Stimulated activated effector memory CD8-positive, alpha-beta T cell treated with anti-CD3 and anti-CD28 coated beads, Interleukin-12 subunit alpha, Interleukin-12 subunit beta, amount 100 ng/mL, for 72 hours (primary cell): Measurements from ENCODE around the gene IKBKE.

Experiments
- ATAC-seq: fragments of 150-1000 bp; cut with Tn5 transposase; 2 replicates; pipeline ENCODE4 v1.10.0; 2021
- DNase-seq, 2 donors: peaks; one replicate each; pipeline ENCODE4 v3.0.0; 2021 to 2022; ENCODE audit warnings: low spot score in 2 of 2
- H3K27ac Mint-ChIP-seq: one replicate; pipeline ENCODE4 v1.8.0; 2022; ENCODE audit warnings: mild to moderate bottlenecking, mixed read lengths
- H3K36me3 Mint-ChIP-seq: one replicate; pipeline ENCODE4 v1.8.0; 2022; ENCODE audit warnings: mild to moderate bottlenecking, mixed read lengths
- H3K4me1 Mint-ChIP-seq: one replicate; pipeline ENCODE4 v1.8.0; 2022; ENCODE audit warnings: mixed read lengths
- H3K4me3 Mint-ChIP-seq: one replicate; pipeline ENCODE4 v1.8.0; 2022; ENCODE audit warnings: mild to moderate bottlenecking, mixed read lengths
- H3K9me3 Mint-ChIP-seq: one replicate; pipeline ENCODE4 v1.8.0; 2022; ENCODE audit warnings: mixed read lengths

IKBKE gene

DNA sequence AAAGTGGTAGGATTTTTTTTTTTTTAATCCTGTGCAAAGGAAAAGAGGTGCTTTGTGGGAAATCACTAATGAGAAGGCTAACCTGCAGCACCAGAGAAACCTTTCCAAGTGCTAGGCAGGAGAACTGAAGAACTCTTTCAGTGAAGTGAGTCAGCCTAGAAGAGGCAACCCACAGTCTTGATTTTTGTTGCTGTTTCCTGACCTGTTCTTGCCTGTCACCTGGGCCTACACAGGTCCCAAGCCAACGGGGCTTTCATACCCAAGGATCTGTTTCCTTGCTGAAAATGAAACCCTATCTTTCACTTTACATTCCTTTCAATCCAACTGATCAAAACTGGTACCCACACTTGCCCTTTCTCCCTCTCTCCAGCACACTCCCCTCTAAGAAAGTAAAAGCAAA lies 7.1 kb upstream of the IKBKE start:
- no peak for ATAC-seq
- H3K4me3 Mint-ChIP-seq = no peak overlapping the region
- no peak for DNase-seq
- no peaks in the 10 kb centered on the region for H3K9me3 Mint-ChIP-seq
- H3K4me1 Mint-ChIP-seq = peaks cover 46% of the 10 kb centered on the region
- H3K36me3 Mint-ChIP-seq = no peaks in the 10 kb centered on the region
- peak overlapping the region; percentile 48 for H3K27ac Mint-ChIP-seq

DNA sequence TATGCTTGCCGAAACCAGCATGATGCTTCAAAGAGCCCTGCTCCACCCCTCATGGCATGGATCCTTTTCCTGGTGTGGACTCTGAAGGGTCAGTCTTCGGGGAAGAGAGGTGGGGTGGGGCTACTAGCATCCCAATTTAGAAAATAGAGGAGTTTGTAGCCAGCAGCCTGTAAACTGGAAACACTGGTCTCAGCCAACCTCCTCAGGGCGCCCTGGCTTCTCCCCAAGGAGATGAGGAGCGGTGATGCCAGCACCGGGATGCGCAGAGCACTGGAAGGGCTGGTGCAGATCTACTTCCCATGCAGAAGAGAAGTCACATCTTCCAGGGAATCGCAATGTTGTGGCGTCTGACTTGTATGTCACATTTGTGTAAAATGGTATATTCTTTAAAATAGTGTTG lies 6.4 kb upstream of the IKBKE start:
- no peak for ATAC-seq
- Mint-ChIP-seq H3K4me3 (no peak overlapping the region), H3K27ac (no peak overlapping the region), H3K9me3 (no peaks in the 10 kb centered on the region), H3K36me3 (no peaks in the 10 kb centered on the region), H3K4me1 (peaks cover 51% of the 10 kb centered on the region)
- DNase-seq = no peak

DNA sequence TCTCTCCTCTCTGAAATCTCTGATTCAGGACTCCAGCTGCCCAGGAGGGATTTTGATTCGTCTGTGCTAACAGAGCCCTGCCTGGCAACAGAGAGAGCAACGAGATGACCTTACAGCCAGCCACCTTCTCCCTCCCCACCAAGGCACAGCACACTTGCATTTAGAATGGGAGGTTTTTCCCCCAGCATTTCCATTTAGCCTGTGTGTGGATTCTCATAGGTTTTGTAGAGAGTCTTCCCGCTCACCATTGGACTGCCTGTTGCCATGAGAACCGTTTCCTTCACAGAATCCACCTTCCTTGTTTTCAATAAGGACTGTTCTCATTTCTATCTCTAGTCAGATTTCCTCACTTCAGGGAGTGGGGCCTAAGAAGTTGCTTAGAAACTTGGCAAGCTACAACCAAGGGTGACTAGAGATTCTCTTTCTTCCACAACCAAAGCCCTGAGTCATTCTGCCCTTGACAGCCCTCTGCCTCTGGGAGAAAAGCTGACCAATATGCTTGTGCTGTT lies 5.8 kb upstream of the IKBKE start:
- no peak for DNase-seq
- Mint-ChIP-seq H3K4me1 (peaks cover 57% of the 10 kb centered on the region), H3K4me3 (no peak overlapping the region), H3K36me3 (no peaks in the 10 kb centered on the region), H3K9me3 (no peaks in the 10 kb centered on the region), H3K27ac (peak overlapping the region; percentile 71)
- peak; percentile 37 for ATAC-seq

DNA sequence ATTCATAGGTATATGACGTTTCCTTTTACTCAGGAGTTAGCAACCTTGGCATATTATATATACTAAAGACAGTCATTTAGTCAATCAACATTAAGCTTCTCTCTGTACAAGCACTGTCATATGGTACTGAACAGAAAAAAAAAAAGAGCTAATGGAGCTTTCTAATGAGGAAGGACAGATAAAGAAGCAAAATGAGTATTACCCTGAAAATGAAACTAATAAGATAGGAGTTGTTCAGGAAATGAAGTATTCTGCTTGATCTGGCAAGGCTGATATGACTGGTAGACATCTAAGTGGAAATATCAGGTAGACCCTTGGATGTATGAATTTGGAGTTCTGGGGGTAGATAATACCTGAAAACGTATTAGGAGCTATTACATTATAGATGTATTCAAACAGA lies 4.3 kb upstream of the IKBKE start:
- Mint-ChIP-seq H3K4me3 (peak overlapping the region; percentile 31), H3K4me1 (peaks cover 67% of the 10 kb centered on the region), H3K36me3 (no peaks in the 10 kb centered on the region), H3K9me3 (no peaks in the 10 kb centered on the region), H3K27ac (peak overlapping the region; percentile 69)
- ATAC-seq (peak; percentile 47), DNase-seq (no peak)

DNA sequence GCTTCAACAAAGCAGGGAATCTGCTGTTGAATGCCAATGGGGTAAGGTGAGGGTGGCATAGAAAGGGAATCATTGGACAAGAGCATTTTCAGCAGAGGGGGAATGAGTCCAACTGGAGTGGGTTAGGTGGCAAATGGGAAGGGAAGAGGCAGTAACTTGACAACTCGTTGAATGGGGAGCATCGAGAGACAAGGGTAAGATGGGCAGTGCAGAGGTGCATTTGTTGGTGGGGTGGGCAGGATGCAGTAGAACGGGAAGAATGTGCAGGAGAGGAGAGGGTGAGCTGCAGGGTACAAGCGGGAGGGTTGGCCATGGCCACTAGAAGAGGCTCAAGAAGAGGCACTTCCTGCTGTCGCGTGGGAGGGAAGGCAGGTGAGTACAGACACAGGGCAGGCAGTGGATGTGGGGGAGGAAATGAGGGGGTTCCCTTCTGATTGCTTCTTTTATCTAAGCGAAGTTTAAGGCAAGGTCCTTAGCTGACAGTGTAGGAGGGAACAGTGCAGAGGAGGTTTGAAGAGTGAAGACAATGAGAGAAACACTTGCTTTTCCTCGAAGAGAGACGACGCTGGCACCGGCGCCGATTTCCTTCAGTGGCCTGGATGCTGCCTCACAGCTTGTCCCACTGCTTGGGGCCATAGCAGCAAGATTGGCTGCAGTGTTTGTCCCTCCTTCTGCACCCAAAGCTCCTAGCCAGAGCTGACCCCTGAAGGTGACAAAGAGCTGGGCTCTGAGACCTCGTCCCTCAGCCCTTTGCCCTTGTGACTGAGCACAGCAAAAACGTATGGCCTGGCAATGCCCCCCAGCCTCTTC lies 3.2 kb upstream of the IKBKE start:
- Mint-ChIP-seq H3K4me1 (peaks cover 76% of the 10 kb centered on the region), H3K36me3 (no peaks in the 10 kb centered on the region), H3K9me3 (no peaks in the 10 kb centered on the region), H3K27ac (peak overlapping the region; percentile 1), H3K4me3 (peak overlapping the region; percentile 31)
- no peak for ATAC-seq
- no peak for DNase-seq

DNA sequence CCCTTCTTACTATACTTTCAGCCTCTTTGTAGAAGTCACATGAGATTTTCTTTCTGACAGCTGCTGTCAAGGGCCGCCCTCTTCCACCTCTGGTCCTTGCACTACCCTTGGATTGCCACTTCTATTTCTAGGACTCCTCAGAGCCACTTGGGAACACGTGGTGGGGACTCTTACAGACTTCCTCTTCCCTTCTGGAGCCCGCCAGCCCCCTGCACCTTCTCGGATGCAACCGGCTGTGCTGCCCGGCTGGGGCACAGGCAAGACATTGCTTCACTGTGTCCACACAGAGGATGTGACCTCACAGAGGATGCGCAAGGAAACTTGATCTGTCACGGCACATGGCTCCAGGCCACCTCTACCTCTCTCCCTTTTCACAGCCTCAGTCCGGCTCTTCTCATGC lies 2.4 kb upstream of the IKBKE start:
- no peak for ATAC-seq
- no peaks in the 10 kb centered on the region for H3K36me3 Mint-ChIP-seq

DNA sequence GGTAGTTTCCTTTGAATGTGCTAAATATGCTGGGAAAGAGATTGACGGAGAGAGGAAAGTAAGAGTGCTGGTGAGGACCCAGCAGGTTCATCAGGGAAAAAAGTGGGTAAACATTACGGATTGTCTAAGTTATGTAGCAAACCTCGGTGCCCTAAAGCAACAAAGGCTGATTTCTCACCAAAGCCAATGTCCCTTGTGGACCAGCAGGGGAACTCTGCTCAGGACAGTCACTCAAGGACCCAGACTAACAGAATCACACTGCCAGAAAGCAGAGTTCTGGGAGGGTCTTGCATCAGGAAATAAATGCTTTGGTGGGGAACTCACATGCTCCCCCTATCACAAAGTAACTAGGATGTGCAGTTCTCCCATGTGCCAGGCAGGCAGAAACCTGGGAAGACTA lies 1.7 kb upstream of the IKBKE start:
- DNase-seq (no peak), ATAC-seq (no peak)
- peaks cover 6% of the 10 kb centered on the region for H3K36me3 Mint-ChIP-seq
- no peak overlapping the region for H3K4me3 Mint-ChIP-seq
- no peaks in the 10 kb centered on the region for H3K9me3 Mint-ChIP-seq
- no peak overlapping the region for H3K27ac Mint-ChIP-seq
- H3K4me1 Mint-ChIP-seq = peaks cover 81% of the 10 kb centered on the region

More for the DNA sequence above, 2.4 kb upstream of the IKBKE start:
- Mint-ChIP-seq H3K27ac (peak overlapping the region; percentile 1), H3K4me1 (peaks cover 81% of the 10 kb centered on the region), H3K9me3 (no peaks in the 10 kb centered on the region), H3K4me3 (peak overlapping the region; percentile 0)
- no peak for DNase-seq

DNA sequence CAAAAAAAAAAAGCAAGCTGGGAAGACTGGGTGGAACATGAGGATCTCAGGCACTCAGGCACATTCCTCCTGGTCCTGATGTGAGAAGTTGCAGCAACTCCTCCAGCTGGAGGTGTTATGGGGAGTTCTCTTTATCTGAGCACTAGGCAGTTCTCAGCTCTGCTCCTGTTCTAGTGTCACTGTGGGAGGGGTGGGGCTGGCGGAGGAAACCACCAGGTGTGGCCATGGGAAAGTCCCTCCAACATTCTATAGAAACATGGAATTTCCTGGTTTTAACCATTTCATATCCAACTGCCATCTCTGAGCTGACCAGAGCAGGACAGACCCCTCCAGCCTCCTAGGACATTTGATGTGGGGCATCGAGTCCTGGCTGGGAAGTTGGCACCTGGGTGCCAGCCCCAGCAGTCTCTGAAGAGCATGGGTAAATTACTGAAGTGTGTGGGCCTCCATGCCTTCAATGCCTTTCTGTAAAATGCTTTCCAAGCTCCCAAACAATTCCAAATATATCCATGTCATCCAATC lies 804 bp upstream of the IKBKE start:
- Mint-ChIP-seq H3K4me3 (peak overlapping the region; percentile 78), H3K27ac (peak overlapping the region; percentile 74), H3K36me3 (peaks cover 15% of the 10 kb centered on the region), H3K4me1 (peaks cover 86% of the 10 kb centered on the region), H3K9me3 (no peaks in the 10 kb centered on the region)
- no peak for DNase-seq
- ATAC-seq = no peak

DNA sequence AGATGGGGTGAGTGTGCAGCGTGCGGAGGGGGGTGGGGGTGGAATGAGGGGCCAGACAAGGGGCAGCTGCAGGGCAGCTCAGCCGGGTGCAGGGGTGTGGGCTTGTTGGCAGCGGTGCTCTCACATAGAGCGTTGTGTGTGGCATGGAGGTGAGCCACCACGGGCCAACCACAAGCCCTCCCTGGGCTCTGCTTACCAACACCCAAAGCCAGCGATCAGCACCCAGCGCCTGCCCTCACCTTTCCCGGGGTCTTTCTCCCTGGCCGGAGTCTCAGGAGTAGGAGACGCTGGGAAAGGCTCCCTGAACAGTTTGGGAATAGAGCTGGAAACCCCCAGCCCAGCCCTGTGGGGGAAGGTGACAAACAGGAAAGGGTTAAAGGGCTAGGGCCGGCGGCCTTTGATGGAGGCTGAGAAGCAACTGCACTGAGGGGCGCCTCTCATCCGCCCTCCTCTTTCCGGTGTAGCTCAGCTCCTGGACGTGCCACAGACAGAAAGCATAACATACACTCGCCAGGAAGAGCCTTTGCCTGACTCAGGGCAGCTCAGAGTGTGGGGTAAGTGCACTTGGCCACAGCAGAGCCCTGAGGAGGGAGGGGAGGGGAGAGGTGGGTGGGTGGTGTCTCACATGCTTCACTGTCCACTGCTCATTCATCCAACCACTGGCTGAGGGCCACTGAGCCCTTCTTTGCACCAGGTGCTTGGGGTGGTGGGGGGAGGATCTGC lies 577 bp downstream of the IKBKE start:
- peaks cover 29% of the 10 kb centered on the region for H3K36me3 Mint-ChIP-seq

DNA sequence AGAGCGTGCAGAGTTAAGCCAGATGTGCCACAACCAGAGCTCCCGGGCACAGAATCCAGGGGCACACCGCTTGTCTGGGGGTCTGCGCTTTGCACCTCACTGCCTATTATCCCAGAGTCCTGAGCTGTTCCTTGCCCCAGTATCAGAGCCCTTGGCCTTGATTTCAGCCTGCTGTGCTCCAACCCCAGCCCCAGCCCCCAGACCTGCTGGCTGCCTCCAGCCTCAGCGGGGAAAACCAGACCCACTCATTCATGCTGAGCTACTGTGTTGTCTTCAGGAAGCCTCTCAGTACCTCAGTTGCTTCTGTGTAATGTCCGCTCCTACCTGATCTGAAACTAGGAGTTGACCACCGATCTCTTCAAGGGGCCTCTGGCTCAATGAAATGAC lies 1.1 kb downstream of the IKBKE start:
- DNase-seq = no peak
- peaks cover 84% of the 10 kb centered on the region for H3K4me1 Mint-ChIP-seq

More for the DNA sequence above, 577 bp downstream of the IKBKE start:
- DNase-seq = peak; percentile 25 to 79
- H3K27ac Mint-ChIP-seq = peak overlapping the region; percentile 74
- no peaks in the 10 kb centered on the region for H3K9me3 Mint-ChIP-seq
- peak; percentile 83 for ATAC-seq
- peaks cover 86% of the 10 kb centered on the region for H3K4me1 Mint-ChIP-seq
- H3K4me3 Mint-ChIP-seq = peak overlapping the region; percentile 78

DNA sequence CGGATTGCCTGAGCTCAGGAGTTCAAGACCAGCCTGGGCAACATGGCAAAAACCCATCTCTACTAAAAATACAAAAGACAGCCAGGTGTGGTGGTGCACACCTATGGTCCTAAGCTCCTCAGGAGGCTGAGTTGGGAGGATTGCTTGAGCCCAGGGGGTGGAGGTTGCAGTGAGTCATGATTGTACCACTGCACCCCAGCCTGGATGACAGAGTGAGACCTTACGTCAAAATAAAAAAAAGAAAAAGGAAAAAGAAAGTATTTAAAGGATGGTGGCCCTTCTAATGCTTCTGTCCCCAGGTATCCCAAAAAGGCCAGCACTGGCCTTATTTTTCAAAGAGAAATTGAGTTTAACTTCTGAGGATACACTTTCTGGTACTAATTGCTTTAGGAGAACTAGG lies 1.7 kb downstream of the IKBKE start:
- H3K4me1 Mint-ChIP-seq = peaks cover 78% of the 10 kb centered on the region

More for the DNA sequence above, 1.1 kb downstream of the IKBKE start:
- Mint-ChIP-seq H3K27ac (peak overlapping the region; percentile 74), H3K4me3 (peak overlapping the region; percentile 78), H3K9me3 (no peaks in the 10 kb centered on the region), H3K36me3 (peaks cover 34% of the 10 kb centered on the region)
- peak; percentile 47 for ATAC-seq

DNA sequence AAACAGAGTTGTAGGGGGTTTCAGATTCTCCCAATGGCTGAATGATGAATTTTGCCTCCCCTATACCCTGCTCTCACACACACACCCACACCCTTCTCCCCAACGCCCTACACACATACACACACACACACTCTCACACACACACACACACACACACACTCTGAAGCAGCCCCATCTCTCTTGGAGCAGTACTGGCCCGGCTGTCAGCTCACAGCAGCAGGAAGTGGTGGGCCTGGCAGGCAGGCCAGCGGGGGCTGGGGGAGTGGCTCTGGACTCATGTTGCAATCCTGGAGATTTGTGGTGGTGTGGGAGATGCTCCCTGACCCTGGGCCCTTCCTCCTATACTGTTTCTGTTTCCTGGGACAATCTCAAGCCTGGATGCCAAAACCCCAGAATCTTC lies 2.2 kb downstream of the IKBKE start:
- Mint-ChIP-seq H3K4me1 (peaks cover 74% of the 10 kb centered on the region), H3K9me3 (no peaks in the 10 kb centered on the region), H3K36me3 (peaks cover 41% of the 10 kb centered on the region), H3K27ac (peak overlapping the region; percentile 74), H3K4me3 (peak overlapping the region; percentile 78)
- no peak for DNase-seq
- peak; percentile 2 for ATAC-seq

More for the DNA sequence above, 1.7 kb downstream of the IKBKE start:
- peaks cover 41% of the 10 kb centered on the region for H3K36me3 Mint-ChIP-seq
- peak overlapping the region; percentile 78 for H3K4me3 Mint-ChIP-seq
- peak overlapping the region; percentile 74 for H3K27ac Mint-ChIP-seq
- no peaks in the 10 kb centered on the region for H3K9me3 Mint-ChIP-seq
- ATAC-seq (no peak), DNase-seq (no peak)

DNA sequence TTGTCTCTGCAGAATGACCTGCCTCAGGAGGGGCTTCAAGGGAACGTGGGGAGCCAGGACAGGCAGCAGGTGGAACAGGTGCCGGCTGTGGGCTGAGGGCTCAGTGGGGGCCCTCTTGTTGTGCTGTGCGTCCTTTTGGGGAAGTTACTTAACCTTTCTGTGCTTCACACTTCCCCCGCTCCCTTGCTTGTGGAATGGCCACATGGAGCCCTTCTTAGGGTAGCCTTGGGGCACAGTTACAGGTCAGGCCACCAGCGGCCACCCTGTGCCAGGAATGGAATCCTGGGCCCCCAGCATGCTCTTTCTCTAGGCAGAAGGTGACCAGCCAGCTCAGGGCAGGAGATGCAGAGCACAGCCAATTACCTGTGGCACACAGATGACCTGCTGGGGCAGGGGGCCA lies 2.6 kb downstream of the IKBKE start:
- Mint-ChIP-seq H3K9me3 (no peaks in the 10 kb centered on the region), H3K4me1 (peaks cover 69% of the 10 kb centered on the region), H3K4me3 (peak overlapping the region; percentile 78), H3K27ac (peak overlapping the region; percentile 74), H3K36me3 (peaks cover 41% of the 10 kb centered on the region)
- ATAC-seq (no peak), DNase-seq (no peak)

DNA sequence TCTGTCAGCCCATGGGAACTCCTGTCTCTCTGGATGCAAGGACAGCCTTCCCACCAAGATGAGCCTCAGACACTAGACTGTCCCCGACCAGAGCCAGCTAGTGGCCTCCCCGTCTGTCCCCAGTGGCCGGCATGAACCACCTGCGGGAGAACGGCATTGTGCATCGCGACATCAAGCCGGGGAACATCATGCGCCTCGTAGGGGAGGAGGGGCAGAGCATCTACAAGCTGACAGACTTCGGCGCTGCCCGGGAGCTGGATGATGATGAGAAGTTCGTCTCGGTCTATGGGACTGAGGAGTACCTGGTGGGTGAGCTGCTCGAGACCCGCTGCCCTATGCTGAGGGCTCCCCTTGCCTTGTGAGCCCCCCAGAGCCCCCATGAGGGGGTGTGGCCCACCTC lies 5.8 kb downstream of the IKBKE start:
- H3K36me3 Mint-ChIP-seq = peaks cover 55% of the 10 kb centered on the region
- H3K4me1 Mint-ChIP-seq = peaks cover 62% of the 10 kb centered on the region
- H3K4me3 Mint-ChIP-seq = no peak overlapping the region
- no peak for DNase-seq
- no peak for ATAC-seq
- no peaks in the 10 kb centered on the region for H3K9me3 Mint-ChIP-seq
- H3K27ac Mint-ChIP-seq = peak overlapping the region; percentile 38

DNA sequence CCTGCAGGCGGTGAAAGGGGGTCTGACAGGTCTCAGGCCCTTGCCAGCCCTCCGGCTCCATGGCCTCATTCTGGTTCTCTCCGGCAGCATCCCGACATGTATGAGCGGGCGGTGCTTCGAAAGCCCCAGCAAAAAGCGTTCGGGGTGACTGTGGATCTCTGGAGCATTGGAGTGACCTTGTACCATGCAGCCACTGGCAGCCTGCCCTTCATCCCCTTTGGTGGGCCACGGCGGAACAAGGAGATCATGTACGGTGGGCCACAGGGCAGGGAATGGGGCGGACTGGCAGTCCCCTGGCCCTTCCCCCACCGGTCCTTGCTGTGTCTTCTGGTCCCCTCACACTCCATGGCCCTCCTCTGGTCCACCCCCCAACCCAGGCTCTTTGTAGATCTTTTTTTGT lies 6.3 kb downstream of the IKBKE start:
- ATAC-seq = no peak
- no peak overlapping the region for H3K4me3 Mint-ChIP-seq
- no peaks in the 10 kb centered on the region for H3K9me3 Mint-ChIP-seq
- peaks cover 61% of the 10 kb centered on the region for H3K36me3 Mint-ChIP-seq
- no peak for DNase-seq
- peak overlapping the region; percentile 29 for H3K27ac Mint-ChIP-seq
- H3K4me1 Mint-ChIP-seq = peaks cover 63% of the 10 kb centered on the region
